Tibial nerve (tissue), 4 donors: ENCODE data around the gene RPS6KA3. TPM values are rescaled to one million over a fixed set of nuclear protein-coding genes. Genes with fewer than 3 reads are reported as not detected.

Experiments used
- DNase-seq, 2 donors: peaks; one replicate each; pipeline ENCODE4 v3.0.0-alpha.2; 2019; ENCODE audit warnings: low spot score in 2 of 2
- H3K27ac ChIP-seq, 4 donors: fragments of 200-600 bp; sonication (generic) in 3 of 4; one replicate each; pipeline ENCODE4 v1.5.1; 2017 to 2019; ENCODE audit warnings: mild to moderate bottlenecking in 1 of 4
- H3K27me3 ChIP-seq, 2 donors: fragments of 200-600 bp; sonication (generic) in 1 of 2; one replicate each; pipeline versions ENCODE4 v1.5.1 to v1.6.0; 2017 to 2019
- H3K36me3 ChIP-seq, 3 donors: fragments of 200-600 bp; sonication (generic); one replicate each; pipeline ENCODE4 v1.5.1; 2018 to 2019
- H3K4me1 ChIP-seq, 4 donors: fragments of 200-600 bp; sonication (generic) in 3 of 4; one replicate each; pipeline ENCODE4 v1.5.1; 2017 to 2019
- H3K4me3 ChIP-seq, 4 donors: fragments of 200-600 bp; sonication (generic) in 3 of 4; one replicate each; pipeline ENCODE4 v1.5.1; 2017 to 2019; ENCODE audit warnings: mild to moderate bottlenecking in 1 of 4, moderate library complexity in 1 of 4
- H3K9me3 ChIP-seq, 4 donors: fragments of 200-600 bp; sonication (generic) in 3 of 4; one replicate each; pipeline ENCODE4 v1.5.1; 2017 to 2019
- EP300 ChIP-seq, 2 donors: sonication (generic); formaldehyde crosslinking; IDR thresholded peaks; one replicate each; pipeline ENCODE4 v1.6.1; 2017; ENCODE audit warnings: antibody characterized with exemption in 2 of 2, mild to moderate bottlenecking in 1 of 2
- POLR2A ChIP-seq, 2 donors: fragments of 450-650 bp; IDR thresholded peaks; one replicate each; pipeline ENCODE4 v1.6.1; 2017; ENCODE audit warnings: antibody characterized with exemption in 2 of 2, mild to moderate bottlenecking in 2 of 2, moderate library complexity in 2 of 2
- WGBS, 2 donors: methylation state at CpG; one replicate each; pipeline ENCODE4 v1.1.5; 2018; 5-methylcytosine and 5-hydroxymethylcytosine counted together
- total RNA-seq, 4 donors: library from RNA; depleted of rRNA; stranded (reverse); fragments of >200 nt; gene quantifications; one replicate each; pipeline ENCODE4 v1.1.0, GENCODE V29; 2016
- TF ChIP-seq, protein P1 (sequence below), 5 experiments: fragments of 200-600 bp in 3 of 5; fragments of 450-650 bp in 2 of 5; sonication (generic) in 3 of 5; IDR thresholded peaks; one replicate each; pipeline ENCODE4 v1.5.1; 2016 to 2019; ENCODE audit warnings: antibody characterized with exemption in 5 of 5, mild to moderate bottlenecking in 3 of 5, moderate library complexity in 2 of 5

The RPS6KA3 gene
- total RNA-seq, 4 donors from 2014 or later: 22.0 to 33.9 (median 32.6) TPM

DNA sequence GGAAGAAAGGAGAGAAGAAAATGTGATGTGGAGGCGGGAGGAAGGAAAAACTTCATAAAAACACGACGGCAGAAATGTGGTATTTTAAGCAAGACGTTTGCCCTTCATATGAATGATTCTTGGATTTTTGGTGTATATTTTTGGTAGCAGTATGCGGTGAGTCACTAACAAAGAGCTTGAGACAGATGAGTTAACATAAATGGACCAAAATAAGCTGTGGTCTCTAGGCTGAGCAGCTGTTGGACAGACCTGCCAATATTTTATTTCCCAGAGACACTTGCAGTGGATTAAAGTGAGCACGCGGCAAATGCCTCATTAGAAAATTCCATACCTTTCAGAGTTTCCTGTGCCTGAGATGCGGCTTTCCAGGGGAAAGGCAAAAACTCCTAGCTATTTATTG lies 43.1 kb upstream of the RPS6KA3 start:
- Histone ChIP-seq H3K4me1 (no peaks in the 10 kb centered on the region), H3K27me3 (no peaks in the 10 kb centered on the region), H3K36me3 (no peaks in the 10 kb centered on the region), H3K9me3 (no peaks in the 10 kb centered on the region), H3K4me3 (no peak overlapping the region), H3K27ac (no peak overlapping the region)
- 60 to 66% methylated on average over 8 of the region's 8 CpGs for WGBS, 2 donors
- DNase-seq: no peak
- TF ChIP-seq, protein P1, sequence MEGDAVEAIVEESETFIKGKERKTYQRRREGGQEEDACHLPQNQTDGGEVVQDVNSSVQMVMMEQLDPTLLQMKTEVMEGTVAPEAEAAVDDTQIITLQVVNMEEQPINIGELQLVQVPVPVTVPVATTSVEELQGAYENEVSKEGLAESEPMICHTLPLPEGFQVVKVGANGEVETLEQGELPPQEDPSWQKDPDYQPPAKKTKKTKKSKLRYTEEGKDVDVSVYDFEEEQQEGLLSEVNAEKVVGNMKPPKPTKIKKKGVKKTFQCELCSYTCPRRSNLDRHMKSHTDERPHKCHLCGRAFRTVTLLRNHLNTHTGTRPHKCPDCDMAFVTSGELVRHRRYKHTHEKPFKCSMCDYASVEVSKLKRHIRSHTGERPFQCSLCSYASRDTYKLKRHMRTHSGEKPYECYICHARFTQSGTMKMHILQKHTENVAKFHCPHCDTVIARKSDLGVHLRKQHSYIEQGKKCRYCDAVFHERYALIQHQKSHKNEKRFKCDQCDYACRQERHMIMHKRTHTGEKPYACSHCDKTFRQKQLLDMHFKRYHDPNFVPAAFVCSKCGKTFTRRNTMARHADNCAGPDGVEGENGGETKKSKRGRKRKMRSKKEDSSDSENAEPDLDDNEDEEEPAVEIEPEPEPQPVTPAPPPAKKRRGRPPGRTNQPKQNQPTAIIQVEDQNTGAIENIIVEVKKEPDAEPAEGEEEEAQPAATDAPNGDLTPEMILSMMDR (IDR thresholded peaks at IDR 0.05): no peak

DNA sequence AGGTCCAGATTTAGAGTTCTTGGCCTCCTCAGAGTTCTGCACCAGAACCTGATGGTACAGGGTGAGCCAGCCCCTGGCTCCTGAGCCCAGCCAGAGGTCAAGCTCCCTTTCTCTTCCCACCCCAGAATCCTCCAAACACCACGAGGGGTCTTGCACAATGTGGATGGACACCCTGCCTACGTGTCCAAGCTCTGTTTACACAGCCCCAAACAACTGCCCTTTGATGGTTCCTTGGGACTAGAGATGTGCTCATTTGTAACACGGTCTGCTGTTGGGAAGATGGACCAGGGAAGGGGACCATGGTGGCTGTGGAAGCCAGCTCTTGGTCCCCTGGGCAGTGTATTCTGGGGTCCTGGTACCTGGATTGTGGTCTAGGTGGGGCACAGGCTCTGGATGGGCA lies 40.0 kb upstream of the RPS6KA3 start:
- Histone ChIP-seq H3K4me1 (no peaks in the 10 kb centered on the region), H3K36me3 (no peaks in the 10 kb centered on the region), H3K27ac (no peak overlapping the region), H3K9me3 (no peaks in the 10 kb centered on the region), H3K4me3 (no peak overlapping the region), H3K27me3 (no peaks in the 10 kb centered on the region)
- TF ChIP-seq EP300 (IDR thresholded peaks at IDR 0.05): no peak
- TF ChIP-seq, protein P1 (IDR thresholded peaks at IDR 0.05): no peak
- TF ChIP-seq POLR2A (IDR thresholded peaks at IDR 0.05): no peak
- WGBS, 2 donors: 63% methylated on average over 3 of the region's 3 CpGs; no CpG with 5 or more reads in 1 of the 2 donors
- no peak for DNase-seq

DNA sequence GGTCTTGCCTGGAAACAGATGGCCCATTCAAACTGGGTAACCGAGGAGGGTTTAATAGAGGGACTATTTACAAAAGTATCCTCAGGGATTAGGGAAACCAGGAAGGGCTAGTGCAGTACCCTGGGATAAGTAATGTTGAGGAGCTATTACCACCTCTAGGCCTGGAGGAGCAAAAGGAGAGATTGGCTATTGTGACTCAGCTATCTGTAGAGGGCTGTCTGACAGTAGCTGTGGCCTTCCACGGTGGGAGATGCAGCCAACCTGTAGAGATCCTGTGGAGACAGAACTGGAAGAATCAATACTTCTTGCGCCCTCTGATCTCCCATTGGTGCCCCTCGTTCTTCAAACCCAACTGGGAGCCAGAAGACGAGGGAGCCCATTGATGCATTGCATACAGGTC lies 34.1 kb upstream of the RPS6KA3 start:
- peaks cover 0 to 6% of the 10 kb centered on the region in 2 donors for H3K27me3 ChIP-seq
- no peak overlapping the region for H3K27ac ChIP-seq
- no peaks in the 10 kb centered on the region for H3K4me1 ChIP-seq
- H3K9me3 ChIP-seq: no peaks in the 10 kb centered on the region
- 87 to 89% methylated on average over 5 of the region's 5 CpGs for WGBS, 2 donors
- no peak overlapping the region for H3K4me3 ChIP-seq
- TF ChIP-seq, protein P1 (IDR thresholded peaks at IDR 0.05): no peak
- TF ChIP-seq EP300 (IDR thresholded peaks at IDR 0.05) (no peak), POLR2A (IDR thresholded peaks at IDR 0.05) (no peak)
- DNase-seq: no peak
- H3K36me3 ChIP-seq: no peaks in the 10 kb centered on the region

DNA sequence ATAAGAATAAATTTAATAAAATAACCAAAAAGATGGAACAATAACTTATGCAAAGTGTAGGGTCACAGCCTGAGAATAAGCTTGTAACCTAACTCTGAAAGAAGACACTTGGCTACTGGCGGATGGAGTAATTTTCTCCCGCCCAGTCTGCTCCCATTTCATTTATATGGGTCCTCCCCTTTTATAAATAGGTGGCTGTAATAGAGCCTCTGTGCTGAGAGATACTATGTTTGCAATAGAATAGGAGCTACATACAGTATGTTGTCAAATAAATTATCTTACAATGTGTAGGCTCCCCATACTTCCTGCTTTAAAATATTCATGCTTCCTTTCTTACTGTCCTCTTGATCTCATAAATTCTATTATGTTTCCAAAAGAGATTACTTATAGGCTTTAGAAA lies 28.2 kb upstream of the RPS6KA3 start:
- WGBS, 2 donors: 85 to 93% methylated on average over 2 of the region's 2 CpGs
- no peaks in the 10 kb centered on the region for H3K4me1 ChIP-seq
- DNase-seq: no peak

DNA sequence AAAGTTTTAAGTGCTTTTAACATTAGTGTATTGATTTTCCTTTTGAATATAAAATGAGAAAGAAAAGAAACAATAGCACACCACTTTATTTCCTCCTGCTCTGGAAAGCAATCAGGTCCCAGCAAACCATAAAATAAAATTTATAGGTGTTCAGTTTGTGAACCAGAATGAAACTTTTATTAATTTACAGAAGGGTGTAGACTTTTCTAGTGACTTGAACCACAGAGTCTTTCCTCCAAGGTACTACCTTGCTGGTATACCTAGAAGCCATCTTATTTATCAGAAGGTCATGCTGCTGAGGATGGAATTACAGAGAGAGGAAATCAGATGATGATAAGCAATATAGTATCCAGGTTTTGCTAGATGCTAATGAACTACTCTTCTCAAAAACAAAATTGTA lies 27.6 kb upstream of the RPS6KA3 start:
- Histone ChIP-seq H3K27me3 (no peaks in the 10 kb centered on the region), H3K4me1 (no peaks in the 10 kb centered on the region), H3K36me3 (no peaks in the 10 kb centered on the region), H3K4me3 (no peak overlapping the region), H3K9me3 (no peaks in the 10 kb centered on the region), H3K27ac (no peak overlapping the region)
- TF ChIP-seq EP300 (IDR thresholded peaks at IDR 0.05) (no peak), POLR2A (IDR thresholded peaks at IDR 0.05) (no peak)
- TF ChIP-seq, protein P1 (IDR thresholded peaks at IDR 0.05): no peak
- no peak for DNase-seq

More for the DNA sequence above, 28.2 kb upstream of the RPS6KA3 start:
- TF ChIP-seq, protein P1 (IDR thresholded peaks at IDR 0.05): no peak
- TF ChIP-seq EP300 (IDR thresholded peaks at IDR 0.05) (no peak), POLR2A (IDR thresholded peaks at IDR 0.05) (no peak)
- H3K27ac ChIP-seq: no peak overlapping the region
- no peaks in the 10 kb centered on the region for H3K27me3 ChIP-seq
- no peaks in the 10 kb centered on the region for H3K9me3 ChIP-seq
- no peaks in the 10 kb centered on the region for H3K36me3 ChIP-seq
- H3K4me3 ChIP-seq: no peak overlapping the region
